ENCODE data around the gene GPR132.

DNA sequence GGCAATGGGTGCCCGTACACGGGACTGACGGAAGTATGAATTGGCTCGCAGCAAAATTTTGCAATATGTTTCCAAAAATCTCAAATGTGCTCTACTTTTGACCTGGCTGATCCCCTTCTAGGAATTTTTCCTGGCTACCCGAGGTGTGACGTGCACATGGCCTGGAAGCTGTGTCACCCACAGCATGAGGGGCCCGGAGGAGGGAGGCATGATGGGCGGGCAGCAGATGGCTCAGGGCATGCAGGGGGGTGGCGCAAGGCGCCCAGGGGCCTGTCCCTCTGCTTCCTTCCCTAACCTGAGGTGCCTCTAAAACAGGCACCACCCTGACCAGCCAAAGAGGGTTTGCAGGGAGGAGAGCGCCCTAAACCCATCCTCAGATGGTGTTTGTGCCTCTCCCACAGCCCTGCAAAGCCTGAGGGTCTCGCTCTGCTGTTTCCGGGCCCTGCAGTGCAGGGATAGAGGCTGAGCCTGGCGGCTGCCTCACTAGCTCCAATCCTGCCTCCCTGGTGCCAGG is 6.7 kb downstream of the GPR132 start:
- TF ChIP-seq CTCF (conservative IDR thresholded peaks at IDR 0.05) = no peak
- no peak for TF ChIP-seq EZH2 (IDR thresholded peaks at IDR 0.05; ENCODE audit: low read depth)

Data from PC-9 (cell line).